CD14-positive monocyte (primary cell): ENCODE data around the gene THBS3. TPM values are rescaled to one million over a fixed set of nuclear protein-coding genes. Genes with fewer than 3 reads are reported as not detected.

ENCODE experiments used
- DNase-seq, 3 donors: peaks; one replicate each; pipeline ENCODE4 v3.0.0-alpha.2; 2011 to 2022
- H2AFZ ChIP-seq: 2 replicates; pipeline ENCODE4 v1.6.0; 2012; ENCODE audit warnings: mild to moderate bottlenecking, low read depth, low read length, inconsistent platforms; ENCODE audit not compliant: insufficient read depth, poor library complexity, severe bottlenecking
- H3K27ac ChIP-seq, 2 donors: 1 replicate in 1 of 2; 2 replicates in 1 of 2; pipeline ENCODE4 v1.5.1; 2012 to 2013; ENCODE audit warnings: low read length in 2 of 2, control low read depth in 1 of 2, inconsistent platforms in 1 of 2, low read depth in 1 of 2, mild to moderate bottlenecking in 1 of 2
- H3K27me3 ChIP-seq, 2 donors: one replicate each; pipeline versions ENCODE4 v1.6.0 to v1.6.1; 2011 to 2013; ENCODE audit warnings: low read length in 2 of 2; ENCODE audit not compliant: control insufficient read depth in 2 of 2, insufficient read depth in 2 of 2
- H3K36me3 ChIP-seq, 2 donors: replicated peaks in 1 of 2; 1 replicate in 1 of 2; 2 replicates in 1 of 2; pipeline versions ENCODE4 v1.5.1 to v1.6.1; 2012 to 2013; ENCODE audit warnings: low read length in 2 of 2, control low read depth in 1 of 2, inconsistent platforms in 1 of 2, mild to moderate bottlenecking in 1 of 2; ENCODE audit not compliant: insufficient read depth in 2 of 2, control insufficient read depth in 1 of 2
- H3K4me1 ChIP-seq, 2 donors: 1 replicate in 1 of 2; 2 replicates in 1 of 2; pipeline versions ENCODE4 v1.5.1 to v1.6.1; 2012 to 2013; ENCODE audit warnings: low read length in 2 of 2, control low read depth in 1 of 2, inconsistent platforms in 1 of 2, mild to moderate bottlenecking in 1 of 2, moderate library complexity in 1 of 2; ENCODE audit not compliant: insufficient read depth in 2 of 2, control insufficient read depth in 1 of 2
- H3K4me2 ChIP-seq: replicated peaks from 2 replicates; pipeline ENCODE3; 2012; ENCODE audit warnings: low read length, moderate library complexity, mild to moderate bottlenecking; ENCODE audit not compliant: poor library complexity, severe bottlenecking; ENCODE audit errors: extremely low read depth
- H3K4me3 ChIP-seq, 3 experiments: fragments of 200-600 bp in 1 of 3; sonication (generic) in 1 of 3; replicated peaks in 1 of 3; 1 replicate in 2 of 3; 2 replicates in 1 of 3; pipeline ENCODE4 v1.5.1; 2011 to 2013; ENCODE audit warnings: low read length in 3 of 3, mild to moderate bottlenecking in 3 of 3, control low read depth in 2 of 3, low read depth in 2 of 3, inconsistent platforms in 1 of 3, moderate library complexity in 1 of 3
- H3K79me2 ChIP-seq: 2 replicates; pipeline ENCODE4 v1.6.0; 2012; ENCODE audit warnings: mild to moderate bottlenecking, control low read depth, inconsistent platforms, low read length, moderate library complexity; ENCODE audit not compliant: insufficient read depth
- H3K9ac ChIP-seq: 2 replicates; pipeline ENCODE4 v1.6.0; 2017; ENCODE audit warnings: low read length, mild to moderate bottlenecking; ENCODE audit not compliant: insufficient read depth, poor library complexity, severe bottlenecking
- H3K9me3 ChIP-seq, 2 donors: replicated peaks in 1 of 2; 1 replicate in 1 of 2; 2 replicates in 1 of 2; pipeline versions ENCODE4 v1.5.1 to v1.6.1; 2012 to 2013; ENCODE audit warnings: low read length in 2 of 2, control low read depth in 1 of 2; ENCODE audit not compliant: control insufficient read depth in 1 of 2, insufficient read depth in 1 of 2
- H4K20me1 ChIP-seq: 2 replicates; pipeline ENCODE4 v1.6.0; 2012; ENCODE audit warnings: mild to moderate bottlenecking, low read length, control low read depth, moderate library complexity; ENCODE audit not compliant: insufficient read depth
- H3K27ac Mint-ChIP-seq, 7 donors: one replicate each; pipeline ENCODE4 v1.8.0; 2020; ENCODE audit warnings: mild to moderate bottlenecking in 7 of 7, mixed read lengths in 7 of 7, moderate library complexity in 6 of 7, inconsistent platforms in 2 of 7
- H3K27me3 Mint-ChIP-seq, 3 donors: one replicate each; pipeline ENCODE4 v1.8.0; 2021 to 2022; ENCODE audit warnings: low read depth in 3 of 3, mild to moderate bottlenecking in 3 of 3, mixed read lengths in 3 of 3, moderate library complexity in 3 of 3, inconsistent platforms in 1 of 3
- H3K36me3 Mint-ChIP-seq, 2 donors: one replicate each; pipeline ENCODE4 v1.8.0; 2020; ENCODE audit warnings: mixed read lengths in 2 of 2, inconsistent platforms in 1 of 2, mild to moderate bottlenecking in 1 of 2
- H3K4me1 Mint-ChIP-seq: one replicate; pipeline ENCODE4 v1.8.0; 2020; ENCODE audit warnings: mild to moderate bottlenecking, mixed read lengths
- H3K4me3 Mint-ChIP-seq, 2 donors: one replicate each; pipeline ENCODE4 v1.8.0; 2020; ENCODE audit warnings: mild to moderate bottlenecking in 2 of 2, mixed read lengths in 2 of 2, moderate library complexity in 1 of 2
- H3K9me3 Mint-ChIP-seq, 7 donors: one replicate each; pipeline ENCODE4 v1.8.0; 2020 to 2022; ENCODE audit warnings: mixed read lengths in 7 of 7, mild to moderate bottlenecking in 6 of 7, moderate library complexity in 6 of 7, inconsistent platforms in 2 of 7
- WGBS: methylation state at CpG from one replicate; pipeline ENCODE4 v1.1.5; 2013; ENCODE audit warnings: missing lambda C conversion rate; ENCODE audit not compliant: insufficient coverage; 5-methylcytosine and 5-hydroxymethylcytosine counted together
- intact Hi-C, 2 donors: fragments of 100-400 bp; cut with micrococcal nuclease; formaldehyde crosslinking; loops; one replicate each; pipeline versions ENCODE4 v1.15.0 to v1.15.1; 2023
- polyA plus RNA-seq, 3 donors: library from polyadenylated mRNA; depleted of rRNA in 1 of 3; unstranded in 2 of 3; stranded (reverse) in 1 of 3; fragments of 300-500 nt in 2 of 3; fragments of >200 nt in 1 of 3; fragmentation: Illumina TruSeq in 2 of 3; gene quantifications; 1 replicate in 2 of 3; 2 replicates in 1 of 3; pipeline ENCODE4 v1.2.3, GENCODE V29; 2012 to 2021
- TF ChIP-seq, protein P1 (sequence below): fragments of 200-600 bp; IDR thresholded peaks from one replicate; pipeline ENCODE4 v1.8.0; 2022; ENCODE audit warnings: antibody characterized with exemption, mild to moderate bottlenecking

The THBS3 gene
- polyA plus RNA-seq, 3 donors: 3.2 to 50.7 (median 5.3) TPM

DNA sequence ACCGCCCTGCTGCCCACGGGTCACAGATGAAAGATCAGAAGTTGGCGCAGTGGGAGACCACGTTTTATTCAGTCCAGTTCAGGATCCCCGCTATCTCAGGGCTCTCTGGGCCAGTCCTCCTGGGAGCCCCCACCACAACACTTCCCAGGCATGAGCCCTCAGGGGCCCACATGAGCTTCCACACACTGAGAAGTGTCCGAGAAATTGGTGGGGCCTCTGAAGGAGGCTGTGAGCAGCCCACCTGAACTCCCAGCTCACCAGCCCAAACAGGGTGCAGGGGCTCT, 22.0 kb downstream of the THBS3 start:
- 87% methylated on average over 5 of the region's 6 CpGs for WGBS
- DNase-seq: no peak
- no peak overlapping the region for H3K27ac ChIP-seq
- TF ChIP-seq, protein P1, sequence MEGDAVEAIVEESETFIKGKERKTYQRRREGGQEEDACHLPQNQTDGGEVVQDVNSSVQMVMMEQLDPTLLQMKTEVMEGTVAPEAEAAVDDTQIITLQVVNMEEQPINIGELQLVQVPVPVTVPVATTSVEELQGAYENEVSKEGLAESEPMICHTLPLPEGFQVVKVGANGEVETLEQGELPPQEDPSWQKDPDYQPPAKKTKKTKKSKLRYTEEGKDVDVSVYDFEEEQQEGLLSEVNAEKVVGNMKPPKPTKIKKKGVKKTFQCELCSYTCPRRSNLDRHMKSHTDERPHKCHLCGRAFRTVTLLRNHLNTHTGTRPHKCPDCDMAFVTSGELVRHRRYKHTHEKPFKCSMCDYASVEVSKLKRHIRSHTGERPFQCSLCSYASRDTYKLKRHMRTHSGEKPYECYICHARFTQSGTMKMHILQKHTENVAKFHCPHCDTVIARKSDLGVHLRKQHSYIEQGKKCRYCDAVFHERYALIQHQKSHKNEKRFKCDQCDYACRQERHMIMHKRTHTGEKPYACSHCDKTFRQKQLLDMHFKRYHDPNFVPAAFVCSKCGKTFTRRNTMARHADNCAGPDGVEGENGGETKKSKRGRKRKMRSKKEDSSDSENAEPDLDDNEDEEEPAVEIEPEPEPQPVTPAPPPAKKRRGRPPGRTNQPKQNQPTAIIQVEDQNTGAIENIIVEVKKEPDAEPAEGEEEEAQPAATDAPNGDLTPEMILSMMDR: peak; percentile 0
- H3K79me2 ChIP-seq: no peaks in the 10 kb centered on the region
- Mint-ChIP-seq H3K4me3 (no peak overlapping the region), H3K36me3 (peaks cover 0 to 3% of the 10 kb centered on the region in 2 donors), H3K9me3 (no peaks in the 10 kb centered on the region), H3K27ac (peak overlapping the region in 2 of 7 donors; percentile 25 to 63), H3K4me1 (peaks cover 15% of the 10 kb centered on the region), H3K27me3 (peaks cover 4 to 17% (median 9%) of the 10 kb centered on the region in 3 donors)
- peaks cover 16 to 17% of the 10 kb centered on the region in 2 donors for H3K4me1 ChIP-seq
- no peaks in the 10 kb centered on the region for H3K27me3 ChIP-seq
- no peaks in the 10 kb centered on the region for H4K20me1 ChIP-seq
- H3K9ac ChIP-seq: no peak overlapping the region
- intact Hi-C loops: no loop called here
- no peaks in the 10 kb centered on the region for H3K36me3 ChIP-seq
- peak overlapping the region; percentile 48 for H3K4me2 ChIP-seq
- H3K9me3 ChIP-seq: no peaks in the 10 kb centered on the region
- H2AFZ ChIP-seq: no peak overlapping the region
- no peak overlapping the region for H3K4me3 ChIP-seq

DNA sequence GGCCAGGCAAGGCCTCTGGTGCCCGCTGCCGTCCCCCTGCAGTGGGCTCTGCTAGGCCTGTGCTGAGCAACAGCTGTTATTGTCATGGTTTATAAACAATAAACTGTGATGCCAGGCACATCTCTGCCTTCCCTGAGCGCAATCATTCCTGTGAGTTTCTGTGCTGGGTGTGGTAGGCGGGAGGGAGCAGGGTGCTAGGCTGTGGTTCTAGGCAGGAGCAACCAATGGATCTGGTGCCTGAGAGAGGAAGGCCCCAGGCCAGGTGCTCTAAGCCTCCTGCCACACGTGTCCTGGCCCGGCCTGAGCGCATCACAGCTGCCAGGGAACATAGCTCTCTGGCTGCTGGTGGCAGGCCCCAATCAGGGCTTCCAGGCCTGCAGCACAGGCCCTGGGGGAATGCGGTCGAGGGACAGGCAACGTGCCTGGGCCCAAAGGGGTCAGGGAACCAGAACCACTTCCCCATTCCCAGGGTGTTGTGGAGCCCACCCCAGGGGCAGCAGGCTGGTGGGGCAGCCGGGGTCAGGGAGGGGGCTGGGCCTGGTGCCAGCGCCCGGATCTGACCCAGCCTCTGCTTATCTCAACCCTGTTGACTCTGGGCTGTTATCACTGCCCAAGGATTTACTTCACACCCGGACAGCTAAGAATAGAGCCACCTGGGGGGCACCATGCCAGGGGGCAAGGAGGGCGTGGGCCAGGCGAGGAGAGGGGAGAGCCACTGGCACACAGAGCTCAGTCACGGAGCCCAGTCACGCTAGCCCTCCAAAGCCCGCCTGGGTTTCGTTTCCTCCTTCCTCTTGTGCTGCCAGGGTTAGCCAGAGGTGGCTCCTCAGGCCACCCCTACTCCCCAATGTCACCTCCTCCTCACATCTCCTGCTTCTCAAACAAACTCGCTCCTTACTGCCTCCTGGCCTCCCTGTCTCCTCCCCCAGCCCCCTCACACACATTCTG, 22.6 kb downstream of the THBS3 start:
- Histone ChIP-seq H3K27me3 (no peaks in the 10 kb centered on the region), H3K9me3 (no peaks in the 10 kb centered on the region), H2AFZ (peak overlapping the region; percentile 59), H4K20me1 (no peaks in the 10 kb centered on the region), H3K27ac (peak overlapping the region; percentile 6 to 52), H3K4me2 (peak overlapping the region; percentile 48), H3K36me3 (no peaks in the 10 kb centered on the region), H3K4me1 (peaks cover 16 to 17% of the 10 kb centered on the region in 2 donors), H3K4me3 (no peak overlapping the region), H3K79me2 (no peaks in the 10 kb centered on the region), H3K9ac (no peak overlapping the region)
- DNase-seq: peak; percentile 81 to 90 (median 89)
- Mint-ChIP-seq H3K36me3 (peaks cover 0 to 3% of the 10 kb centered on the region in 2 donors), H3K27ac (peak overlapping the region in 6 of 7 donors; percentile 19 to 73 (median 58)), H3K4me3 (peak overlapping the region in 1 of 2 donors; percentile 64), H3K4me1 (peaks cover 15% of the 10 kb centered on the region), H3K9me3 (no peaks in the 10 kb centered on the region), H3K27me3 (peaks cover 4 to 17% (median 9%) of the 10 kb centered on the region in 3 donors)
- intact Hi-C loops: no loop called here
- TF ChIP-seq, protein P1: peak; percentile 37
- 56% methylated on average over 21 of the region's 21 CpGs for WGBS
